ENCODE results near the gene CRTAC1.

The CRTAC1 gene

GRCh38 chr10:97981816-97982215, 48.6 kb downstream of the CRTAC1 start:
- no peak overlapping the region for H3K4me3 Mint-ChIP-seq
- no peaks in the 10 kb centered on the region for H3K4me1 Mint-ChIP-seq (ENCODE audit: low read depth in 2 of 2)
- ATAC-seq (replicated peaks) (no peak), DNase-seq (no peak)
- no peaks in the 10 kb centered on the region for H3K9me3 Mint-ChIP-seq
- peaks cover 79 to 96% of the 10 kb centered on the region in 2 donors for H3K27me3 Mint-ChIP-seq
- no peak overlapping the region for H3K27ac Mint-ChIP-seq
- no peaks in the 10 kb centered on the region for H3K36me3 Mint-ChIP-seq (ENCODE audit: insufficient read depth)

DNA sequence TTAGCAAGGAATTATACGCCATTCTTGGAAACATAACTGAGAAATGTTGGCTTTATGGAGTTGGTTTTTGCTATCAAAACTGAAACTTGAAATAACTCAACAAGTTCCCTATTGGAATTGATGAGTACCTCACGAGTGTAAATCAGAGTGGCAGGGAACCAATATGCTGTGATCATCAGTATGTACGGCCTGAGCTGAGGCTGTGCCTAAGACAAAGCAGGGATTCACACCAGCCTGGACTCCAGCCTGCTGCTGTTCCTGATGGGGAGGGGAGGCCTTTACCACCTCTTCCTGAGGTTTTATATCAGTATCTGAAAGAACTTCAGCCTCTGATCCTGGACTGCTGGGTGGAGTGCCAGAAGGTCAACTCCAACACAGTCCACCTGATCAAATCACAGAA, 52.7 kb downstream of the CRTAC1 start:
- Mint-ChIP-seq H3K9me3 (no peaks in the 10 kb centered on the region), H3K4me1 (ENCODE audit: low read depth in 2 of 2) (no peaks in the 10 kb centered on the region), H3K36me3 (ENCODE audit: insufficient read depth) (no peaks in the 10 kb centered on the region), H3K27ac (no peak overlapping the region), H3K4me3 (no peak overlapping the region), H3K27me3 (peaks cover 77 to 98% of the 10 kb centered on the region in 2 donors)
- DNase-seq: no peak
- no peak for ATAC-seq (replicated peaks)

GRCh38 chr10:97975598-97975997, 54.8 kb downstream of the CRTAC1 start:
- Mint-ChIP-seq H3K9me3 (no peaks in the 10 kb centered on the region), H3K4me1 (ENCODE audit: low read depth in 2 of 2) (no peaks in the 10 kb centered on the region), H3K36me3 (ENCODE audit: insufficient read depth) (no peaks in the 10 kb centered on the region), H3K27ac (no peak overlapping the region), H3K4me3 (no peak overlapping the region), H3K27me3 (peaks cover 71 to 96% of the 10 kb centered on the region in 2 donors)
- DNase-seq (no peak), ATAC-seq (replicated peaks) (no peak)

- H3K27me3 Mint-ChIP-seq: peaks cover 71 to 96% of the 10 kb centered on the region in 2 donors
- no peak for DNase-seq
- no peak for ATAC-seq (replicated peaks)
- H3K36me3 Mint-ChIP-seq (ENCODE audit: insufficient read depth): no peaks in the 10 kb centered on the region
- no peaks in the 10 kb centered on the region for H3K4me1 Mint-ChIP-seq (ENCODE audit: low read depth in 2 of 2)
- no peak overlapping the region for H3K4me3 Mint-ChIP-seq
- H3K27ac Mint-ChIP-seq: no peak overlapping the region
- H3K9me3 Mint-ChIP-seq: no peaks in the 10 kb centered on the region
Measured at GRCh38 chr10:97974526-97975525, 55.6 kb downstream of the CRTAC1 start.

DNA sequence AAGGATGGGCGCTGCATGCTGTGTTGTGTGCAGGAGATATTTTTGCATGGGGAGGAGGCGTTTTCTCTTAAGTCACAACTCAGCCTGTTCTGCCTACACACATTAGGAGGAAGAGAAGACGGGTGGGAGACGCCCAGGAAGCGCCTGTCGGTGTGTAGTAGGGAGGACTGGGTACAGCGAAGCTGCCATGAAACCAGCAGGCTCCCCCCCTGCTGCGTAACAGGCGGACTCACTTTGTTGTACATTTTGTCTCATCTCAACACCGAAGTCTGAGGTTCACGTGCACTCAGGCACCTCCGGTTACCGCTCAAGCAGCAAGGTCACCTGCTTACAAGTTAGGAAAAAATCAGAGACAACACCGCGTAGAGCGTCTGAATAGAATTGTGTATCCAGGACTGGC, 56.3 kb downstream of the CRTAC1 start:
- no peak overlapping the region for H3K27ac Mint-ChIP-seq
- peaks cover 78 to 96% of the 10 kb centered on the region in 2 donors for H3K27me3 Mint-ChIP-seq
- no peaks in the 10 kb centered on the region for H3K9me3 Mint-ChIP-seq
- no peak for ATAC-seq (replicated peaks)
- no peaks in the 10 kb centered on the region for H3K4me1 Mint-ChIP-seq (ENCODE audit: low read depth in 2 of 2)
- no peak for DNase-seq
- no peaks in the 10 kb centered on the region for H3K36me3 Mint-ChIP-seq (ENCODE audit: insufficient read depth)
- no peak overlapping the region for H3K4me3 Mint-ChIP-seq

- H3K9me3 Mint-ChIP-seq: no peaks in the 10 kb centered on the region
- H3K4me3 Mint-ChIP-seq: no peak overlapping the region
- H3K4me1 Mint-ChIP-seq (ENCODE audit: low read depth in 2 of 2): no peaks in the 10 kb centered on the region
- no peak overlapping the region for H3K27ac Mint-ChIP-seq
- no peaks in the 10 kb centered on the region for H3K36me3 Mint-ChIP-seq (ENCODE audit: insufficient read depth)
- H3K27me3 Mint-ChIP-seq: peaks cover 74 to 80% of the 10 kb centered on the region in 2 donors
- ATAC-seq (replicated peaks): no peak
- no peak for DNase-seq
Measured at GRCh38 chr10:97969538-97970079, 60.8 kb downstream of the CRTAC1 start.

DNA sequence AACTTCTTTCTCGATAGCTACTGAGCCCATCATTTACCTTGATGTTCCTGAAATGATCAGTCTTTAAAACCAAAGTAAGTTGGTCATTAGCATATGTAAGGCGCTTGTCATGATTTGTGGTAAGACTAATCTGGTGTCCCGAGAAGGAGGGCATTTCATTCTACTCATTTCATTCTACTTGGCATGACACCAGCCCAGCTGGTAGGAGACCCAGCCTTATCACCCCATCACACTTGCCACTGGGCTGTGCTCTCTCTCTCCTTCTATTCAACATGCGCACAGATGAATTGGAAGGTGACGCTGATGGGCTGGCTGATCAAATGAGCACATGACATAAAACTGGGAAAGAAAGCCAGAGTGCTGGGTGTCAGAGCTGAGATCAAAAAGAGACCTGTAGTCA, 65.7 kb downstream of the CRTAC1 start:
- no peak for ATAC-seq (replicated peaks)
- no peaks in the 10 kb centered on the region for H3K36me3 Mint-ChIP-seq (ENCODE audit: insufficient read depth)
- H3K27me3 Mint-ChIP-seq: peaks cover 74 to 84% of the 10 kb centered on the region in 2 donors
- H3K9me3 Mint-ChIP-seq: no peaks in the 10 kb centered on the region
- DNase-seq: no peak
- no peaks in the 10 kb centered on the region for H3K4me1 Mint-ChIP-seq (ENCODE audit: low read depth in 2 of 2)
- H3K27ac Mint-ChIP-seq: no peak overlapping the region
- no peak overlapping the region for H3K4me3 Mint-ChIP-seq

- Mint-ChIP-seq H3K27ac (no peak overlapping the region), H3K27me3 (peaks cover 77 to 91% of the 10 kb centered on the region in 2 donors)
Measured at GRCh38 chr10:97961945-97962344, 68.5 kb downstream of the CRTAC1 start.

GRCh38 chr10:97960269-97961056, 70.0 kb downstream of the CRTAC1 start:
- DNase-seq (no peak), ATAC-seq (replicated peaks) (no peak)
- H3K36me3 Mint-ChIP-seq (ENCODE audit: insufficient read depth): no peaks in the 10 kb centered on the region
- no peak overlapping the region for H3K4me3 Mint-ChIP-seq
- no peaks in the 10 kb centered on the region for H3K4me1 Mint-ChIP-seq (ENCODE audit: low read depth in 2 of 2)
- H3K27ac Mint-ChIP-seq: no peak overlapping the region
- peaks cover 77 to 99% of the 10 kb centered on the region in 2 donors for H3K27me3 Mint-ChIP-seq
- H3K9me3 Mint-ChIP-seq: no peaks in the 10 kb centered on the region

More at GRCh38 chr10:97961945-97962344, 68.5 kb downstream of the CRTAC1 start:
- Mint-ChIP-seq H3K4me3 (no peak overlapping the region), H3K9me3 (no peaks in the 10 kb centered on the region), H3K36me3 (ENCODE audit: insufficient read depth) (no peaks in the 10 kb centered on the region), H3K4me1 (ENCODE audit: low read depth in 2 of 2) (no peaks in the 10 kb centered on the region)
- no peak for DNase-seq
- no peak for ATAC-seq (replicated peaks)

DNA sequence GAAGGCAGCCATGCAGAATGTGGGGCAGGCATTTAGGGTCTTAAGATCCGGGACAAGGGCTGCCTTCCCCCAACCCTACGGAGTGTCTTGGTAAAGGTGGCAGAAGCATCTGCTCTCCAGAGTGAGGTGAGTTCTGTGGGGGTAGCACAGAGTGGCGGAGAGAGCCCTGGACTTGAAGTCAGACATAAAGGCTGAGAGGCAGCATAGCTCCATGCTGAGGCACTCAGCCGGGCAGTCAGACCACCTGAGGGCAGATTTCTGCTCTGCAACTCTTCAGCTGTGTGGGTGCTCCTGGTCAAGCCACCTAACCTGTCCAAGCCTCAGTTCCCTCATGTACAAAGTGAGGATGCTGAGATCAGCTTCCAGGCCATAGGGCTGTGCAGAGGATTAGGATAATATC, 81.0 kb downstream of the CRTAC1 start:
- H3K27me3 Mint-ChIP-seq: peaks cover 40 to 51% of the 10 kb centered on the region in 2 donors
- no peaks in the 10 kb centered on the region for H3K36me3 Mint-ChIP-seq (ENCODE audit: insufficient read depth)
- DNase-seq (no peak), ATAC-seq (replicated peaks) (no peak)
- H3K27ac Mint-ChIP-seq: no peak overlapping the region
- no peak overlapping the region for H3K4me3 Mint-ChIP-seq
- H3K4me1 Mint-ChIP-seq (ENCODE audit: low read depth in 2 of 2): no peaks in the 10 kb centered on the region
- H3K9me3 Mint-ChIP-seq: no peaks in the 10 kb centered on the region

- Mint-ChIP-seq H3K4me1 (ENCODE audit: low read depth in 2 of 2) (no peaks in the 10 kb centered on the region), H3K27ac (no peak overlapping the region)
- ATAC-seq (replicated peaks): no peak
Measured at GRCh38 chr10:97948822-97949221, 81.6 kb downstream of the CRTAC1 start.

DNA sequence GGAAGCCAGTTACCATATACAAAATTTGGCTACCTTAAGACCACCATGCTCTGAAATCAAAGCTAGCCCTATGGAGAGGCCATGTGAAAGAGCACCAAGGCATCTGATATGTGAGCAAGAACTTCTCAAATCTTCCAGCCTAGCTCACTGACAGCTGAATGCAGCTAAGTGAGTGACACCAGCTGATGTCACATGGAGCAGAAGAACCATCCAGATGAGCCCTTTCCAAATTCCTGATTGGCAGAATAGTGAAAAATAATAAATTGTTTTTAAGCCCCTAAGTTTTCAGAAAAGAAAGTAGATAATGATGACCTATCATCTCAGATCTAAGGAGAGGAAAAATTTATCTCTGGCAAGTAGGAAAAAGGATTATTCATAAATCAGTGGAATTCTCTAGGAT, 85.6 kb downstream of the CRTAC1 start:
- H3K27me3 Mint-ChIP-seq: peaks cover 52 to 63% of the 10 kb centered on the region in 2 donors
- no peaks in the 10 kb centered on the region for H3K36me3 Mint-ChIP-seq (ENCODE audit: insufficient read depth)
- no peak overlapping the region for H3K4me3 Mint-ChIP-seq

More at GRCh38 chr10:97948822-97949221, 81.6 kb downstream of the CRTAC1 start:
- Mint-ChIP-seq H3K27me3 (peaks cover 40 to 51% of the 10 kb centered on the region in 2 donors), H3K4me3 (no peak overlapping the region), H3K9me3 (no peaks in the 10 kb centered on the region), H3K36me3 (ENCODE audit: insufficient read depth) (no peaks in the 10 kb centered on the region)
- no peak for DNase-seq

DNA sequence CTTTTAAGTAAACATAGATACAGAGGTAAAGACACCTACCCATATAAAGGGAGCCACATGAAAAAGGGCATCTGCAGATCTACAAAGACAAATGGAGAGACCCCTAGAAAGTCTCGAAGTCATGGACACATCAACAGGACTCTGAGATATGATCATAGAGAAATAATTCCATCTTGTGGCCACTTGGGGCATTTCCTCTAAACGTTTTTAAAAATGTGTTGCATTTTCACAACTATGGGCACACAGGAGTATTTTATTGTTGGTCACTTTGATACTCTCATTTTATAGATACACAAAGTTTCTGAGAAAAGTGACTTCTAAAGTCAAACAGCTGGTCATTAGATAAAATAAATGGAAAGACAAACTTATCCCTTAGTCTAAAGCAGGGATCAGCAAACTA, 87.1 kb downstream of the CRTAC1 start:
- Mint-ChIP-seq H3K27ac (no peak overlapping the region), H3K27me3 (peaks cover 47 to 55% of the 10 kb centered on the region in 2 donors), H3K9me3 (no peaks in the 10 kb centered on the region), H3K36me3 (ENCODE audit: insufficient read depth) (no peaks in the 10 kb centered on the region), H3K4me1 (ENCODE audit: low read depth in 2 of 2) (peaks cover 0 to 2% of the 10 kb centered on the region in 2 donors), H3K4me3 (no peak overlapping the region)
- no peak for DNase-seq
- ATAC-seq (replicated peaks): no peak

More for the DNA sequence above, 85.6 kb downstream of the CRTAC1 start:
- H3K9me3 Mint-ChIP-seq: no peaks in the 10 kb centered on the region
- no peaks in the 10 kb centered on the region for H3K4me1 Mint-ChIP-seq (ENCODE audit: low read depth in 2 of 2)
- no peak for ATAC-seq (replicated peaks)
- no peak for DNase-seq
- H3K27ac Mint-ChIP-seq: no peak overlapping the region
